HG03354 (cell line): Measurements from ENCODE around the gene HDAC7.

ENCODE experiments used
- ATAC-seq: cut with Tn5 transposase; IDR thresholded peaks from one replicate; pipeline ENCODE4 v1.9.1; 2021; ENCODE audit warnings: mild to moderate bottlenecking; ENCODE audit not compliant: unreplicated experiment, poor library complexity, severe bottlenecking

HDAC7 gene

GRCh38 chr12:47801170-47801903 is 18.4 kb downstream of the HDAC7 start:
- ATAC-seq = no peak

- ATAC-seq = no peak
Observed at GRCh38 chr12:47800582-47800981, 19.1 kb downstream of the HDAC7 start.

DNA sequence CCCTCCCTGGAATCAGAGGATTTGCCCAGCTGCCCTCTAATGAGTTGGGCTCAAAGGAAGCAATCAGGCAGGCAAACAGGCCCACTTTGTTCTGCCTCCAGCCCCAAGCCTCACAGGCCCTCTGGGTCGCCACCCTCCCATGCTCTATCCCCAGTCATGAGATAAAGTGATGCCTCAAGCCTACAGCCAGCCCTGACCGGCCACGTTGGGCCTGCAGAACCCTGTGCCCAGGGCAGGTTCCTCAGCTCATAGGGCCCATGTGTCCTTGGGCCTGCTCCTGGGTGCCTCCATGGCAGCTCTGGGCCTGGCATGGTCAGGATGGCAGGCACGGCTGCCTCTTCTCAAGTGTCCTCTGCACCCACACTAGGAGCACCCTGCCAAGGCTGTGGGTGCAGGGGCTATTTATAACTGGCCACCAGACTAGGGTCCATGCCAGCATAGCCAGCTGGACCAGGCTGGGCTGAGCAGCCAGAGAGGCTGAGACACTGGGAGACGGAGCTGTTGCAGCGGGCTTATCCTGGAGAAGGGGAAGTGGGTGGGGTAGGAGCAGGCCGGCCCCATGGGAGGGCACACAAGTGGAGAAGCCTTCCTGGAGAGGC is 20.2 kb downstream of the HDAC7 start:
- no peak for ATAC-seq

GRCh38 chr12:47798382-47798948 is 21.2 kb downstream of the HDAC7 start:
- no peak for ATAC-seq

DNA sequence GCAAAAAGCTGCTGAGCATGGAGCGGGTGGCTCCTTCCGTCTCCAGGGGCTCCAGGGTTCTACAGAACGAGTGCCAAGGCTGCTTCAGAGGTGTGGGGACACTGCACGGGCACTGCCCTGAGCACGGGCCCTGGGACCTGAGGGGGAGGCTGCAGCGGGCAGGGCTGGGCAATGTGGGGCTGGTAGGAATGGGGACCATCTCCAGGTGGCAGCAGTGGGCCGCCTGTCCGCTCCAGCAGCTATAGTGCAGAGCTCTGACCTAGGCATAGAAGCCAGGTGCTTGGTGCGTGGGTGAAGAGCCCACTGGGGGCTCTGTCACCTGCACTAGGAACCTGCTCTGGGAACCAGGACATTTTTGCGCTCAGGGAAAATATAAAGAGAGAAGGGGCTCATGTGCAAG is 22.3 kb downstream of the HDAC7 start:
- no peak for ATAC-seq

GRCh38 chr12:47795814-47796411 is 23.8 kb downstream of the HDAC7 start:
- no peak for ATAC-seq

- no peak for ATAC-seq
Observed at GRCh38 chr12:47795121-47795813, 24.4 kb downstream of the HDAC7 start.

DNA sequence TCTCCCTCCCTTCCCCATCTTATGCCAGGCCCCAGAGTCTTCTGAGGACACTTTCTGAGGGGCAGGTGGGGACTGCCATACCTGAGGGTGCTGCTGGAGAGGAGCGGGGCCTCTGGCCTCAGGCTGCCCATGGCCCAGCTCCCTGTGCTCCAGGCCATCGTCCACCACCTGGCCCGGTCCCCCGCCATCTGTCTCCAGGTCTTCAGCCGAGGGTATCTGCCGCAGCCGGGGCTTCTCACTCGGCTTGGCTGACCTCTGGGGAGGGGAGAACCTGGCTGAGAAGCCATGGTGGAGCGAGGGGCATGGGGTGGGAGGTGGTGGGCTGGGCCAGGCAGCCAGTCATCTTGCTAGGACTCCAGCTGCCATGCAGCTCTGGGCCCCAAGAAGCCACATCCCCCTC is 25.0 kb downstream of the HDAC7 start:
- ATAC-seq = no peak

DNA sequence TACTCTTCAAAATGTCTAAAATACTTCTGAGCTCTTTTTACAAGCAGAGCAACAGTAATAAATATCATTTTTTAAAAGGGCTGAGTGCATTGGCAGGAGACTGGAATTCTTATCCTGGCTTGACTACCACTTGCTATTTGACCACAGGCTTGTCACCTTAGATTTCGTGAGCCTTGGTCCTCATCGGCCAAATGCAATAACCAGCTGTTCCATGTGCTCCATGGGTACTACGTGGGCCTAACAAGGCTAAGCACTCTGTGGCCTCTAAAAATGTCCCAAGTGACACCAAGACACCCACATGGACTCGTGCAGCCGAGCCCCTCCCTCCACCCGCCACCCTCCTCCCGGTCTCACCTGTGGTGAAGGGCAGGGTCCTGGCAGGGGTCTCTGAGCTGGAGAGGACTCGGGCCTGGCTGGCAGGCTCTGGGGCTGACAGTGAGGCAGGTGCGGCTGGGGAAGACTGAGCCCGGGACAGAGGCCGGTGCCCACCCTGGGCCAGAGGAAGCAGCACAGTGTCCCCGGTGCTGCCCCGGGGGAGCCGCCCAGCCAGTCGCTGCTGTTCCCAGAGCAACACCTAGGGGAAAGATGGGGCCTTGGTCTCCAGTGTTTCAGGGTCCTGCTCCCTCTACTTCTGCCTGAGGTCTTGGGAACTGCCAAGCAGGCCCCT is 26.6 kb downstream of the HDAC7 start:
- ATAC-seq = no peak

- ATAC-seq = no peak
Observed at GRCh38 chr12:47791874-47792273, 27.8 kb downstream of the HDAC7 start.

GRCh38 chr12:47791351-47791746 is 28.4 kb downstream of the HDAC7 start:
- no peak for ATAC-seq

DNA sequence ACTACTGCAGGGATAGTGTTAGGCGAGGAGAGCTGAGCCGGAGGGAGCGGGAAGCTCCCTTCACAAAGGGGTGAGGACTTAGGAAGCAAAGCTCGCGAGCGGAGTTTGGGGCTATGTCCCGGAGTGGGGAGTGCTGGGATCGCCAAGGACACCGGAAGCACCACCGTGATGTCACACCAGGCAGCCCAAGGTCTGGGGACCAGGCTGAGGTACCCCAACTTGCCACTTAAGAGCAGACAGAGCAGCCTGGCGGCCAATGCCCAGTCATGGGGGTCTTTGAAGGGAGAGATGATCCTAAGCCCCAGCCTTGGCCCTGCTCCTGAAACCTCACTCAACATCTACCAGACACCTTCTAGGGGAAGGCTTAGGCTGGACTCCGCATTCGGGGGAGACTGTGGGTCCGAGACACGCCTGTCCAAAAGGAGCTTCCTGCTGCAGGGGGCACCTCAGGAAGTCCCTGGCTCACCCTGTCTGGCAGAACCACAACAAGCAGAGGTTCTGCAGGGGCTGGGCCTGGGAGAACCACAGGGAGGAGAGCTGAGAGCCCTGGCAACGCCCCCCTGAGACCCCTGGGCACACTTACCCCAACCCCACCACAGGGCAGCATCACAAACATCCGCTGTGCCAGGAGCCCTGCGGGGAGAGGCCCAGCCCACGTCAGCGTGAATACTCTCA is 28.9 kb downstream of the HDAC7 start:
- ATAC-seq = no peak

GRCh38 chr12:47789712-47790489 is 29.8 kb downstream of the HDAC7 start:
- ATAC-seq = no peak

GRCh38 chr12:47789141-47789540 is 30.6 kb downstream of the HDAC7 start:
- ATAC-seq = no peak

- no peak for ATAC-seq
Observed at GRCh38 chr12:47787596-47788319, 31.9 kb downstream of the HDAC7 start.

DNA sequence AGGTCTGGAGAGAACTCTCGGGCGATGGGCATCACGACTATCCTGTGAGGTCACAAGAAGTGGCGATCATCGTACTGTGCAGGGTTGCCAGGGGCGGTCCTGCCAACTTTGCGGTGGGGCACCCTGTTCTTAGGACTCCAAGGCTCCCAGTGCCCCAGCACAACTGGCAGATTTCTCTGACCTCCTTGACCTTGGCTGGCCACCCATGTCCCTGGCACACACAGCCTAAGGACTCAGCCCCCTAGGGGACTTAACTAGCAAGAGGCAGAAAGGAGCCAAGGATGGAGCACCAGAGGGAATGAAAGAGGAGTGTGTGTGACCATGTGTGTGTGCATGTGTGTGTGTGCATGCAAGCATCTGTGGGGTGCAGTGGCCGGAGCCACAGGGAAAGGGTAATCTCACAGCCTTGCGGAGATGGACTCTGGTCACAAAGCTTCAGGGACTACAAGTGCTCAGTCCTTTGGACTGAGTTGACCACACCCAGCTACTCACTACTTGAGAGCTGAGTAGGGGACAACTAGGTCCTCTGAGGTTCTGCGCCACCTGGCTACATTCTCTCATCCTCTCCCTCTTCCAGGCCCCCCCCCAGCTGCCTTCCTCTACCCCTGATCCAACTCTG is 32.9 kb downstream of the HDAC7 start:
- no peak for ATAC-seq

- ATAC-seq = no peak
Observed at GRCh38 chr12:47785887-47786661, 33.6 kb downstream of the HDAC7 start.
